ENCODE data around the gene MB21D2.

MB21D2 gene

DNA sequence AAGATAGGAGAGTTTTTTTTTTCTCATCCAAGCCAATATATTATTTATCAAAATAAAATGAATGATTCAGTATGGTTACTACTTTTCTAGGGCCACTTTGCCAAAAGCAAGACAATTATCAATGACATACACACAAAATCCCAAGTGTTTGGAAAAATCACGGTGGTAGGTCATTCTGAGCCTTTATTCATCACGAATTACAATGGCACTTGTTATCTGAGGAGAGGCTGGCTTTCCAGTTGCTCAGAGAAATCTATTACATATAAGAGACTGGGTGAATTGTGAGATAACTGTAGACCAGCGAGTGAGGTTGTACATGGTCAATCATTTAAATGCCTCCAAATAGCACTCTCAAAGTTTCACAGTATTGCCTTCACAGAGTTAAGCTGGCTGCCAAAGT, 169.9 kb downstream of the MB21D2 start:
- H3K9me3 ChIP-seq (ENCODE audit: control insufficient read depth in 2 of 2, low read length in 2 of 2): no peaks in the 10 kb centered on the region
- no peaks in the 10 kb centered on the region for H3K27me3 ChIP-seq (ENCODE audit: control insufficient read depth in 1 of 2, insufficient read depth in 2 of 2, low read length in 2 of 2)
- no peak overlapping the region for H3K27ac ChIP-seq (ENCODE audit: low read length)
- no peaks in the 10 kb centered on the region for H3K4me1 ChIP-seq (ENCODE audit: control insufficient read depth, insufficient read depth, low read length)
- no peaks in the 10 kb centered on the region for H3K36me3 ChIP-seq (ENCODE audit: control insufficient read depth in 2 of 2, insufficient read depth in 2 of 2, low read length in 2 of 2)
- no peak overlapping the region for H3K4me3 ChIP-seq (ENCODE audit: low read length in 2 of 2)
- no peak overlapping the region for H3K9ac ChIP-seq (ENCODE audit: low read length in 2 of 2)

DNA sequence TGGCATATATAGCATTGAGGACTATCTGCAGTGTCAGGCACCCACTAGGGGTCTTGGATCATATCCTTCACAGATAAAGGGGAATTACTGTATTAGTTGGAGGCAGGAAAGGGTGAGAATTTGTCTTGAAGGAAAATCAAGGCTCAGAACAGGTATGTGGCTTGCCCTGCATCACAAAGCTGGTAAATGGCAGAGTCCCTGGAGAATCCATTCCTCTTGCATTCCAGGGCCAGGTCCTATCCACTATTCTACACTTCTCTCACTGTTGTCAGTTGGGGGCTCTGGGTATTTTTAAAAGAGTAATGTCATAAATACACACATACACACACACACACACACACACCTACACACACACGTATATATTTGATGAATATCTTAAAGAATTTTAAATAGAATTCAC, 170.5 kb downstream of the MB21D2 start:
- no peaks in the 10 kb centered on the region for H3K27me3 ChIP-seq (ENCODE audit: control insufficient read depth in 1 of 2, insufficient read depth in 2 of 2, low read length in 2 of 2)
- no peak overlapping the region for H3K9ac ChIP-seq (ENCODE audit: low read length in 2 of 2)
- H3K4me3 ChIP-seq (ENCODE audit: low read length in 2 of 2): no peak overlapping the region

More for the DNA sequence above, 170.5 kb downstream of the MB21D2 start:
- Histone ChIP-seq H3K4me1 (ENCODE audit: control insufficient read depth, insufficient read depth, low read length) (no peaks in the 10 kb centered on the region), H3K9me3 (ENCODE audit: control insufficient read depth in 2 of 2, low read length in 2 of 2) (no peaks in the 10 kb centered on the region), H3K36me3 (ENCODE audit: control insufficient read depth in 2 of 2, insufficient read depth in 2 of 2, low read length in 2 of 2) (no peaks in the 10 kb centered on the region), H3K27ac (ENCODE audit: low read length) (no peak overlapping the region)

Measured in stomach smooth muscle (tissue), 2 donors.